ENCODE results near the gene HNRNPLL.

GRCh38 chr2:38600242-38600891, 2.4 kb downstream of the HNRNPLL start:
- TF ChIP-seq, protein P1, sequence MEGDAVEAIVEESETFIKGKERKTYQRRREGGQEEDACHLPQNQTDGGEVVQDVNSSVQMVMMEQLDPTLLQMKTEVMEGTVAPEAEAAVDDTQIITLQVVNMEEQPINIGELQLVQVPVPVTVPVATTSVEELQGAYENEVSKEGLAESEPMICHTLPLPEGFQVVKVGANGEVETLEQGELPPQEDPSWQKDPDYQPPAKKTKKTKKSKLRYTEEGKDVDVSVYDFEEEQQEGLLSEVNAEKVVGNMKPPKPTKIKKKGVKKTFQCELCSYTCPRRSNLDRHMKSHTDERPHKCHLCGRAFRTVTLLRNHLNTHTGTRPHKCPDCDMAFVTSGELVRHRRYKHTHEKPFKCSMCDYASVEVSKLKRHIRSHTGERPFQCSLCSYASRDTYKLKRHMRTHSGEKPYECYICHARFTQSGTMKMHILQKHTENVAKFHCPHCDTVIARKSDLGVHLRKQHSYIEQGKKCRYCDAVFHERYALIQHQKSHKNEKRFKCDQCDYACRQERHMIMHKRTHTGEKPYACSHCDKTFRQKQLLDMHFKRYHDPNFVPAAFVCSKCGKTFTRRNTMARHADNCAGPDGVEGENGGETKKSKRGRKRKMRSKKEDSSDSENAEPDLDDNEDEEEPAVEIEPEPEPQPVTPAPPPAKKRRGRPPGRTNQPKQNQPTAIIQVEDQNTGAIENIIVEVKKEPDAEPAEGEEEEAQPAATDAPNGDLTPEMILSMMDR (IDR thresholded peaks at IDR 0.05; ENCODE audit: insufficient read depth, low read depth, low read length) = no peak
- no peak for TF ChIP-seq EZH2 (IDR thresholded peaks at IDR 0.05; ENCODE audit: insufficient read depth, low read length)

Measured in astrocyte (in vitro differentiated cells and primary cell).